Effector memory CD8-positive, alpha-beta T cell (primary cell): Measurements from ENCODE around the gene DNAJC10.

Experiments
- ATAC-seq: fragments of 150-1000 bp; cut with Tn5 transposase; replicated peaks from 2 replicates; pipeline ENCODE4 v1.10.0; 2021; ENCODE audit warnings: mild to moderate bottlenecking, moderate library complexity
- DNase-seq, 3 experiments: peaks; one replicate each; pipeline ENCODE4 v3.0.0; 2021
- H3K27ac Mint-ChIP-seq, 2 donors: one replicate each; pipeline ENCODE4 v1.8.0; 2022; ENCODE audit warnings: mild to moderate bottlenecking in 2 of 2, mixed read lengths in 2 of 2, moderate library complexity in 2 of 2
- H3K27me3 Mint-ChIP-seq, 2 donors: one replicate each; pipeline ENCODE4 v1.8.0; 2022; ENCODE audit warnings: mixed read lengths in 2 of 2
- H3K36me3 Mint-ChIP-seq: one replicate; pipeline ENCODE4 v1.8.0; 2022; ENCODE audit warnings: mild to moderate bottlenecking, moderate library complexity, mixed read lengths; ENCODE audit not compliant: insufficient read depth
- H3K4me1 Mint-ChIP-seq, 2 donors: one replicate each; pipeline ENCODE4 v1.8.0; 2022; ENCODE audit warnings: low read depth in 2 of 2, mixed read lengths in 2 of 2
- H3K4me3 Mint-ChIP-seq, 2 donors: one replicate each; pipeline ENCODE4 v1.8.0; 2022; ENCODE audit warnings: mild to moderate bottlenecking in 2 of 2, mixed read lengths in 2 of 2, moderate library complexity in 2 of 2
- H3K9me3 Mint-ChIP-seq, 2 donors: one replicate each; pipeline ENCODE4 v1.8.0; 2022; ENCODE audit warnings: mixed read lengths in 2 of 2

Gene DNAJC10

GRCh38 chr2:182836451-182836850, 120.4 kb downstream of the DNAJC10 start:
- H3K4me1 Mint-ChIP-seq = no peaks in the 10 kb centered on the region
- no peaks in the 10 kb centered on the region for H3K9me3 Mint-ChIP-seq
- H3K36me3 Mint-ChIP-seq = no peaks in the 10 kb centered on the region
- no peak overlapping the region for H3K4me3 Mint-ChIP-seq
- H3K27me3 Mint-ChIP-seq = peaks cover 64 to 70% of the 10 kb centered on the region in 2 donors
- ATAC-seq = no peak
- no peak for DNase-seq
- H3K27ac Mint-ChIP-seq = no peak overlapping the region
